Natural killer cell treated with Interleukin-12 subunit alpha and Interleukin-12 subunit beta and Interleukin-15 and Interleukin-18, amount 100 ng/mL, for 72 hours (primary cell): Measurements from ENCODE around the gene PDE5A. TPM values are rescaled to one million over a fixed set of nuclear protein-coding genes. Genes with fewer than 3 reads are reported as not detected.
"Not testable (repeated sequence)": the region's sequence is repeated elsewhere in the genome, so short reads cannot be mapped to it uniquely, and the experiment has no call there.

ENCODE experiments used
- ATAC-seq, 2 donors: fragments of 150-1000 bp; cut with Tn5 transposase in 1 of 2; sonication (Bioruptor Pico), chemical (Tn5 transposase) in 1 of 2; 2 replicates each; pipeline ENCODE4 v1.10.0; 2021
- DNase-seq: peaks from one replicate; pipeline ENCODE4 v3.0.0; 2022; ENCODE audit warnings: low spot score
- H3K27ac Mint-ChIP-seq, 2 donors: 1 replicate in 1 of 2; 2 replicates in 1 of 2; pipeline ENCODE4 v1.8.0; 2022; ENCODE audit warnings: mixed read lengths in 2 of 2, mild to moderate bottlenecking in 1 of 2, moderate library complexity in 1 of 2
- H3K27me3 Mint-ChIP-seq, 2 donors: 1 replicate in 1 of 2; 2 replicates in 1 of 2; pipeline ENCODE4 v1.8.0; 2022; ENCODE audit warnings: mixed read lengths in 2 of 2
- H3K36me3 Mint-ChIP-seq: one replicate; pipeline ENCODE4 v1.8.0; 2022; ENCODE audit warnings: mixed read lengths
- H3K4me1 Mint-ChIP-seq, 2 donors: 1 replicate in 1 of 2; 2 replicates in 1 of 2; pipeline ENCODE4 v1.8.0; 2022; ENCODE audit warnings: low read depth in 2 of 2, mixed read lengths in 2 of 2, mild to moderate bottlenecking in 1 of 2
- H3K4me3 Mint-ChIP-seq: one replicate; pipeline ENCODE4 v1.8.0; 2022; ENCODE audit warnings: mixed read lengths
- H3K9me3 Mint-ChIP-seq: 2 replicates; pipeline ENCODE4 v1.8.0; 2022; ENCODE audit warnings: mixed read lengths
- total RNA-seq, 2 donors: library from RNA; stranded (reverse); gene quantifications; one replicate each; pipeline ENCODE4 v1.2.3, GENCODE V29; 2022

Gene PDE5A
- under 1 TPM in 1 of 2 donors, not detected in 1; 0.21 TPM for total RNA-seq

GRCh38 chr4:119628281-119629141 is at the start of gene PDE5A:
PDE5A (minus strand) TSS chr4:119628804; CDS start chr4:119628671, 133 bp downstream.
- Mint-ChIP-seq H3K4me1 (peaks cover 19 to 20% of the 10 kb centered on the region in 2 donors), H3K27me3 (peaks cover 28 to 31% of the 10 kb centered on the region in 2 donors), H3K27ac (no peak within 1 kb of the TSS), H3K9me3 (no peaks in the 10 kb centered on the region), H3K36me3 (no peaks in the 10 kb centered on the region), H3K4me3 (peak within 1 kb of the TSS; percentile 89)
- peak; percentile 90 to 91 for ATAC-seq
- peak; percentile 73 for DNase-seq

DNA sequence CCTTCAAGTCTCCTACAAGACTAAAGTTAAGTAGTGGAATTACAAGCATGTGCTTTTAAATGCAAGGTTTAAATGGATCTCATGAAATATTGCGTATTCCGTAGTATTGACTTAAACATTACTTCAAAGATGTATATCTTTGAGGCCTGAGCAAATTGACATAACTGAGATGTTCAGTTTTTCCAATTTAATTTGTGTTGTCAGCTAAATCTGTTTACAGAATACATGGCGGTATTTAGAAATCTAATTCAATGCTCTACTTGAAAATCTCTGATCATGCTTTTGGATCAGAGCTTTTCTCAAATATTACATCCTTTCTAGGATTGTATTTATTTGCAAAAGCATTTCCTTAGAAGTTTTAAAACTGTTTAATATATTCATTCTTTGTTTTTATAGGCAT is 47.5 kb upstream of the PDE5A start:
- no peak for DNase-seq
- no peak for ATAC-seq
- Mint-ChIP-seq H3K9me3 (peaks cover 3% of the 10 kb centered on the region), H3K27ac (no peak overlapping the region), H3K27me3 (no peaks in the 10 kb centered on the region), H3K4me1 (no peaks in the 10 kb centered on the region), H3K4me3 (no peak overlapping the region), H3K36me3 (no peaks in the 10 kb centered on the region)

DNA sequence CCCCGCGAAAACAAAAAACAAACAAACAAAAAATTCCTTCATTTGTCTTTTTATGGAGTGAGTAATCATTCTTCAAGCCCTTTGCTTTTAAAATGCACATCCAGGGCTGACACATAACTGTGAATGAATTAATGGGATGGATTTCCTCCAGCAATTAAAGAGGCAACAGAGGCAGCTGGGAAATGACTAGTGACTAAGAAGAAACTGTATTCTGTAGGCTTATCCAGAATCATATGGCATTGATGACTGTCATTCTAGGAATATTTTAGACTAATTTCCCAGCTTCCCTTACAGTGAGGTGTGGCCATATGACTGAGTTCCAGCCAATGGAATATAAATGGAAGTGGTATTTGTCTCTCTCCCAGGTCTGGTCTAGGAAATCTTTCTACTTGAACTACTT is 46.8 kb upstream of the PDE5A start:
- Mint-ChIP-seq H3K9me3 (peaks cover 3% of the 10 kb centered on the region), H3K27me3 (no peaks in the 10 kb centered on the region), H3K27ac (no peak overlapping the region)

DNA sequence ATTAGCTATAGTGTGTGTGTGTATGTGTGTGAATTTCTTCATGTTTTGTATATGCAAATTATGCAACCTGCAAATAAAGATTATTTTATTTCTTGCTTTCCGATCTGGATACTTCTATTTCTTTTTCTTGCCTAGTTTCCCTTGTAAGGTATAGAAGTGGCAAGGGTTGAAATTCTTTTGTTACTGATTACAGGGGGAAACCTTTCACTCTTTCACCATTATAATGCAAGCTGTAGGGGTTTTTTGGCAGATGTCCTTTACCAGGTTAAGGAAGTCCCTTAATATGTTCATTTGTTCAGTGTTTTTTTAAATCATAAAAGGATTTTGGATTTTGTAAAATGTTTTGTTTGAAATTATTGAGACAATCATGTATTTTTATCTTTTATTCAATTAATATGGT is 44.3 kb upstream of the PDE5A start:
- no peak overlapping the region for H3K27ac Mint-ChIP-seq
- no peaks in the 10 kb centered on the region for H3K4me1 Mint-ChIP-seq
- no peaks in the 10 kb centered on the region for H3K27me3 Mint-ChIP-seq
- peaks cover 3% of the 10 kb centered on the region for H3K9me3 Mint-ChIP-seq
- DNase-seq: no peak
- ATAC-seq: no peak
- no peak overlapping the region for H3K4me3 Mint-ChIP-seq
- H3K36me3 Mint-ChIP-seq: no peaks in the 10 kb centered on the region

More for the DNA sequence above, 46.8 kb upstream of the PDE5A start:
- Mint-ChIP-seq H3K4me3 (no peak overlapping the region), H3K36me3 (no peaks in the 10 kb centered on the region), H3K4me1 (no peaks in the 10 kb centered on the region)
- no peak for DNase-seq
- no peak for ATAC-seq

DNA sequence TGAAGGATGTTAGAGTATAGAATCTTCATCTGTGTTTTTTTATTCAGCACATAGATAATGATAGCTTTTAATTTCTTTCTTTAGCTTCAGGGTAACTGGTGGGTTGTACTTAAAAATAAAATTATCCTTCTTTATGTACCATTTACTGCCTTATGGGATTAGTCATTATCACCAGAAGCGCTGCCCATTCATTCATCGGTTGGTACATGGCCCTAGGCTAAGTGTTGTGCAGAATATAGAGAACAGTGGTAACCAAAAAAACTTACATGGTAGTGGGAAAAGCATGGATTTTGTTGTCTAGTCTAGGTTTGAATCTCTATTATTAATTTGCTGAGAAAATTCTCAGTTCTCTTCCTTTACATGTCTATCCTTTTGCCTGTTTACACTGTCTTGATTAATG is 43.5 kb upstream of the PDE5A start:
- Mint-ChIP-seq H3K27ac (no peak overlapping the region), H3K4me1 (no peaks in the 10 kb centered on the region), H3K27me3 (no peaks in the 10 kb centered on the region), H3K36me3 (no peaks in the 10 kb centered on the region), H3K9me3 (peaks cover 3% of the 10 kb centered on the region), H3K4me3 (no peak overlapping the region)
- no peak for DNase-seq
- no peak for ATAC-seq

DNA sequence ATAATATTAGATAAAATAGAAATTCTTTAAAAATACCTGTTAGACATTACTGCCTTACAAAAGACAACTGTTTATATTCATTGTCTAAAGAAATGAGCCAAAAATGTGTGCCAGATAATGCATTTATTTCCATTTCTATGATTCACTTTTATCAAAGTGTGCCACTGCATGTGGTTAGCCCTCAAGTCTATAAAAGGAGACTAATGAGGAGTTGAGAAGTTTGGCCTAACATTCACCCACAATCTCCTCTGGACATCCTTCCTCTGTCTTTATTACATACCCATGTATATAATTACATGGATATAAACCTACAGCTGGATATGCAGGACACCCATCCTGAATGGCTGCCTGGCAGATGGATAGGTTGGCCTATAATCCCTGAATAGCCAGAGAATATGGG is 42.6 kb upstream of the PDE5A start:
- H3K36me3 Mint-ChIP-seq: no peaks in the 10 kb centered on the region
- H3K27ac Mint-ChIP-seq: no peak overlapping the region
- peaks cover 0 to 5% of the 10 kb centered on the region in 2 donors for H3K27me3 Mint-ChIP-seq
- peaks cover 3% of the 10 kb centered on the region for H3K9me3 Mint-ChIP-seq
- DNase-seq (no peak), ATAC-seq (no peak)
- H3K4me1 Mint-ChIP-seq: no peaks in the 10 kb centered on the region
- no peak overlapping the region for H3K4me3 Mint-ChIP-seq

DNA sequence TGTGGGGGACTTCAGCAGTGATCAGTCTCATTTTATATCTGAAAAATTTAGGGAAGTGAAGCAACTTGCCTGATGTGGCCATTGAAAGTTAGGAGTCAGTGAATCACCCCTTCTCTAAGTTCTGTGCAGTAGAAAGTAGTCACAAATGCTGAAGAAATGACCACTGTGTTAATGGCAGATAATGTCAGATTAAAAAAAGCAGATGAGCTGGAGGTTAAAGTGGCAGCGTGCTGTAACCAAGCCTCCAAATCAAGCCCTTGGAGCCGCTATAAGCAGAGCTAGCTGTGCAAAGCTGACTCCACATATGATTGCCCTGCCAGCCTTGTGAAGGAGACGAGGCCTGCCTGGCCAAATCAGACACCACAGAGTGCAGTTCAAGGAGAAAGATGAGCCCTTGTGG is 39.2 kb upstream of the PDE5A start:
- H3K4me3 Mint-ChIP-seq: no peak overlapping the region
- no peaks in the 10 kb centered on the region for H3K9me3 Mint-ChIP-seq
- peaks cover 0 to 5% of the 10 kb centered on the region in 2 donors for H3K27me3 Mint-ChIP-seq

DNA sequence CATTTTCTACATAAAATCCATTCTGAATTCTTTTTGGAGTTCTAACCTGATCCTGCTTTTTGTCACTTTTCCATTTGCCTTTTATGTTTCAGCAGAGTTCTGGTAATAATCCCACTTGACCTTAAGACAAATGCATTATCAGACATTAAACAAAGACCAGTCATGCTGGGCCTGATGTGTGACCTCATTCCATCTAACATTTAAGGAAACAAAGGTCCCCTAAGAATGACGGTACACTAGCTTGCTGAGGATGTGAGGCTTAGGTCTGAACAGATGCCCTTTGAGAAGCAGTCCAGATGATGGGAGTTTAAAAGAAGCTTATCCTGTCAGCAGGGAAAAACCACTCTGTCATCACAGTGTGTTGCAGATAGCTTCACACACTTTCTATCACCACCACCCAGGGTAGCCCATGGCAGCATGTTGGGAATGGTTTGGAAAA is 38.1 kb upstream of the PDE5A start:
- DNase-seq (no peak), ATAC-seq (no peak)
- H3K27ac Mint-ChIP-seq: no peak overlapping the region
- no peaks in the 10 kb centered on the region for H3K36me3 Mint-ChIP-seq
- H3K4me3 Mint-ChIP-seq: no peak overlapping the region
- no peaks in the 10 kb centered on the region for H3K4me1 Mint-ChIP-seq
- peaks cover 0 to 5% of the 10 kb centered on the region in 2 donors for H3K27me3 Mint-ChIP-seq
- H3K9me3 Mint-ChIP-seq: no peaks in the 10 kb centered on the region

More for the DNA sequence above, 39.2 kb upstream of the PDE5A start:
- no peak for ATAC-seq
- no peak for DNase-seq
- Mint-ChIP-seq H3K36me3 (no peaks in the 10 kb centered on the region), H3K4me1 (no peaks in the 10 kb centered on the region), H3K27ac (no peak overlapping the region)

DNA sequence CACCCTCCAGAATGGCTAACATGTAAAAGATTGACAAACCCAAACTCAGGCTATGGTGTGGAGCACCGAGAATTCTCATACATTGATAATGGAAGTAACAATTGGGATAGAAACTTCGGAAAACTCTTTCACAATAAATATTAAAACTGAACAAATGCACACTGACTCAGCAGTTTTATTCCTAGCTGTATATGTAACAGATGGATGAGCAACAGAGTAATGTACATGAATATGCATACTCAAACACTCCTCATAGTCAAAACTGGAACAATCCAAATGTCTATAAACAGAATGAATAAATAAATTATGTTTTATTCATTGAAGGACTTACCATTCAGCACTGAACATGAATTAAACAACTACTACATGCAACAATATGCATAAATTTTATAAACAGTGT is 37.1 kb upstream of the PDE5A start:
- H3K9me3 Mint-ChIP-seq: no peaks in the 10 kb centered on the region
- H3K27ac Mint-ChIP-seq: no peak overlapping the region
- peaks cover 0 to 5% of the 10 kb centered on the region in 2 donors for H3K27me3 Mint-ChIP-seq
- ATAC-seq: no peak
- H3K36me3 Mint-ChIP-seq: no peaks in the 10 kb centered on the region
- no peak for DNase-seq
- H3K4me3 Mint-ChIP-seq: no peak overlapping the region
- H3K4me1 Mint-ChIP-seq: no peaks in the 10 kb centered on the region

GRCh38 chr4:119664168-119664907 is 35.7 kb upstream of the PDE5A start:
- Mint-ChIP-seq H3K9me3 (no peaks in the 10 kb centered on the region), H3K27me3 (peaks cover 0 to 5% of the 10 kb centered on the region in 2 donors), H3K4me3 (no peak overlapping the region), H3K27ac (no peak overlapping the region), H3K4me1 (no peaks in the 10 kb centered on the region), H3K36me3 (no peaks in the 10 kb centered on the region)
- no peak for DNase-seq
- no peak for ATAC-seq

GRCh38 chr4:119663160-119663788 is 34.7 kb upstream of the PDE5A start:
- DNase-seq (no peak), ATAC-seq (no peak)
- Mint-ChIP-seq H3K4me3 (no peak overlapping the region), H3K36me3 (no peaks in the 10 kb centered on the region), H3K27me3 (peaks cover 0 to 5% of the 10 kb centered on the region in 2 donors), H3K4me1 (no peaks in the 10 kb centered on the region), H3K9me3 (no peaks in the 10 kb centered on the region), H3K27ac (no peak overlapping the region)

DNA sequence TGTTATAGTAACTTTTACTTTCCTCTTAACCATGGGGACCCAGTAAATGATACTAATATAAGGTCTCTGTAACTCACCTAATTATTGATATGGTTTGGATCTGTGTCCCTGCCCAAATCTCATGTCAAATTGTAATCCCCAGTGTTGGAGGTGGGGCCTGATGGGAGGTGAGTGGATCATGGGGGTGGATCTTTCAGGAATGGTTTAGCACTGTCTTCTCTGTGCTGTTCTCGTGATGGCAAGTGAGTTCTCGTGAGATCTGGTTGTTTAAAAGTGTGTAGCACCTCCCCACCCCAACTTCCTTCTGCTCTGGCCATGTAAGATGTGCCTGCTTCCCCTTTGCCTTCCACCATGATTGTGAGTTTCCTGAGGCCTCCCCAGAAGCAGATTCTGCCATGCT is 34.0 kb upstream of the PDE5A start:
- H3K27ac Mint-ChIP-seq, H3K4me1 Mint-ChIP-seq, ATAC-seq, H3K36me3 Mint-ChIP-seq, H3K9me3 Mint-ChIP-seq, H3K4me3 Mint-ChIP-seq, DNase-seq, H3K27me3 Mint-ChIP-seq: not testable (repeated sequence)

GRCh38 chr4:119661231-119661630 is 32.6 kb upstream of the PDE5A start:
- Mint-ChIP-seq H3K9me3 (no peaks in the 10 kb centered on the region), H3K4me3 (no peak overlapping the region), H3K27me3 (no peaks in the 10 kb centered on the region), H3K4me1 (no peaks in the 10 kb centered on the region), H3K27ac (no peak overlapping the region), H3K36me3 (no peaks in the 10 kb centered on the region)
- no peak for ATAC-seq
- DNase-seq: no peak

GRCh38 chr4:119659576-119659975 is 31.0 kb upstream of the PDE5A start:
- no peak overlapping the region for H3K27ac Mint-ChIP-seq
- H3K36me3 Mint-ChIP-seq: no peaks in the 10 kb centered on the region

More at GRCh38 chr4:119659576-119659975, 31.0 kb upstream of the PDE5A start:
- Mint-ChIP-seq H3K9me3 (no peaks in the 10 kb centered on the region), H3K4me3 (no peak overlapping the region), H3K27me3 (no peaks in the 10 kb centered on the region), H3K4me1 (no peaks in the 10 kb centered on the region)
- no peak for ATAC-seq
- DNase-seq: no peak
